HG03066 (cell line): Measurements from ENCODE around the gene PPP2R2C.

Experiments used
- ATAC-seq: cut with Tn5 transposase; IDR thresholded peaks from one replicate; pipeline ENCODE4 v1.9.1; 2021; ENCODE audit warnings: low read depth; ENCODE audit not compliant: unreplicated experiment

The PPP2R2C gene

GRCh38 chr4:6472387-6473263, at the start of gene PPP2R2C:
Gene PPP2R2C, minus strand, starts transcription at chr4:6472614. Its CDS starts 385 bp downstream, at chr4:6472229.
- no peak for ATAC-seq

GRCh38 chr4:6520978-6521377, 48.6 kb upstream of the PPP2R2C start:
- no peak for ATAC-seq

GRCh38 chr4:6520051-6520636, 47.7 kb upstream of the PPP2R2C start:
- no peak for ATAC-seq

- no peak for ATAC-seq
Measured at GRCh38 chr4:6517171-6517570, 44.8 kb upstream of the PPP2R2C start.

- no peak for ATAC-seq
Measured at GRCh38 chr4:6516762-6517161, 44.3 kb upstream of the PPP2R2C start.

GRCh38 chr4:6516281-6516680, 43.9 kb upstream of the PPP2R2C start:
- no peak for ATAC-seq

- ATAC-seq, result no peak
Measured at GRCh38 chr4:6513678-6514077, 41.3 kb upstream of the PPP2R2C start.

GRCh38 chr4:6509587-6509986, 37.2 kb upstream of the PPP2R2C start:
- ATAC-seq, result no peak

GRCh38 chr4:6507345-6507744, 34.9 kb upstream of the PPP2R2C start:
- ATAC-seq, result no peak

- ATAC-seq, result no peak
Measured at GRCh38 chr4:6506616-6507140, 34.3 kb upstream of the PPP2R2C start.

GRCh38 chr4:6504900-6505496, 32.6 kb upstream of the PPP2R2C start:
- ATAC-seq, result no peak

GRCh38 chr4:6502747-6503465, 30.5 kb upstream of the PPP2R2C start:
- no peak for ATAC-seq

GRCh38 chr4:6502147-6502546, 29.7 kb upstream of the PPP2R2C start:
- no peak for ATAC-seq

GRCh38 chr4:6501171-6501570, 28.8 kb upstream of the PPP2R2C start:
- ATAC-seq, result no peak

GRCh38 chr4:6500481-6501140, 28.2 kb upstream of the PPP2R2C start:
- ATAC-seq, result no peak

GRCh38 chr4:6499238-6499600, 26.8 kb upstream of the PPP2R2C start:
- no peak for ATAC-seq

- ATAC-seq, result no peak
Measured at GRCh38 chr4:6498511-6499237, 26.3 kb upstream of the PPP2R2C start.

- ATAC-seq, result no peak
Measured at GRCh38 chr4:6497796-6498195, 25.4 kb upstream of the PPP2R2C start.

GRCh38 chr4:6495736-6496135, 23.3 kb upstream of the PPP2R2C start:
- ATAC-seq, result no peak

- ATAC-seq, result no peak
Measured at GRCh38 chr4:6495296-6495590, 22.8 kb upstream of the PPP2R2C start.
